ENCODE results near the gene ITPKC. TPM values are rescaled to one million over a fixed set of nuclear protein-coding genes. Genes with fewer than 3 reads are reported as not detected.

Gene ITPKC
- polyA plus RNA-seq, 1 of the 3 experiments (the other 2 are of a cell fraction): 6.3 TPM

GRCh38 chr19:40750058-40750873, 33.4 kb downstream of the ITPKC start, which contains the start of gene ACTMAP:
Gene ACTMAP, minus strand, starts transcription at chr19:40750477. Its CDS starts 674 bp downstream, at chr19:40749803.
- H2AFZ ChIP-seq (ENCODE audit: low read depth): peak within 1 kb of the TSS; percentile 75; the same call in 1 of the 2 replicates
- H3K79me2 ChIP-seq (ENCODE audit: insufficient read depth): peaks cover 56% of the 10 kb centered on the region
- ChIA-PET CTCF (interaction anchor here (1.1 to 3.0 kb wide), 3 partner anchors 13 to 87 kb away, joined by 3 to 18 read pairs (median 6); no protein-coding TSS in a partner anchor), POLR2A (interaction anchor here (0.6 to 1.5 kb wide), 7 partner anchors 28 to 519 kb away, joined by 3 to 20 read pairs (median 6); partner anchors contain the start of genes COQ8B, EGLN2, ITPKC and RAB4B)
- H3K27ac ChIP-seq (ENCODE audit: low read depth in 2 of 2, low read length in 1 of 2): peak within 1 kb of the TSS; percentile 81 to 88
- H3K4me3 ChIP-seq (ENCODE audit: low read depth in 2 of 2, low read length in 1 of 2): peak within 1 kb of the TSS; percentile 74 to 75
- no peaks in the 10 kb centered on the region for H3K9me3 ChIP-seq
- H3K4me2 ChIP-seq: peak within 1 kb of the TSS; percentile 90
- peaks cover 14 to 25% of the 10 kb centered on the region in 2 experiments; a peak in 2 of 4 replicates for H3K4me1 ChIP-seq (ENCODE audit: control insufficient read depth in 1 of 2, insufficient read depth in 2 of 2, low read depth in 1 of 2, low read length in 1 of 2)
- H3K9ac ChIP-seq: peak within 1 kb of the TSS; percentile 88
- H3K9me2 ChIP-seq: no peaks in the 10 kb centered on the region
- H3K27me3 ChIP-seq (ENCODE audit: insufficient read depth): no peaks in the 10 kb centered on the region
- TF ChIP-seq RFX5 (IDR thresholded peaks at IDR 0.05; ENCODE audit: low read length) (peak; percentile 99), ELF1 (IDR thresholded peaks at IDR 0.05) (peak; percentile 81), GATA2 (CRISPR knock-in tag; IDR thresholded peaks at IDR 0.05) (no peak), NRF1 (IDR thresholded peaks at IDR 0.05; ENCODE audit: low read depth, low read length) (no peak), EP300 (IDR thresholded peaks at IDR 0.05; ENCODE audit: borderline replicate concordance in 1 of 2, low read depth in 1 of 2, low read length in 1 of 2) (no peak), MEF2A (IDR thresholded peaks at IDR 0.05; ENCODE audit: borderline replicate concordance, low read depth) (no peak), YY1 (IDR thresholded peaks at IDR 0.05; ENCODE audit: low read depth) (peak; percentile 94), MXI1 (IDR thresholded peaks at IDR 0.05; ENCODE audit: low read depth, low read length) (peak; percentile 54), RXRA (IDR thresholded peaks at IDR 0.05; ENCODE audit: borderline replicate concordance, low read depth) (no peak; the same call in 1 of the 2 replicates), REST (IDR thresholded peaks at IDR 0.05; ENCODE audit: low read depth, low read length) (no peak), PBX3 (IDR thresholded peaks at IDR 0.05) (peak; percentile 45; the same call in 1 of the 2 replicates), GABPA (IDR thresholded peaks at IDR 0.05; ENCODE audit: low read depth) (peak; percentile 72), CHD2 (IDR thresholded peaks at IDR 0.05; ENCODE audit: low read length, partially characterized antibody) (peak; percentile 94), POLR2AphosphoS5 (IDR thresholded peaks at IDR 0.05; ENCODE audit: low read depth, low read length) (peak; percentile 85), TAF1 (IDR thresholded peaks at IDR 0.05; ENCODE audit: borderline replicate concordance, low read depth, low read length) (peak; percentile 83), JUND (IDR thresholded peaks at IDR 0.05) (no peak)
- TF ChIP-seq, protein P1, sequence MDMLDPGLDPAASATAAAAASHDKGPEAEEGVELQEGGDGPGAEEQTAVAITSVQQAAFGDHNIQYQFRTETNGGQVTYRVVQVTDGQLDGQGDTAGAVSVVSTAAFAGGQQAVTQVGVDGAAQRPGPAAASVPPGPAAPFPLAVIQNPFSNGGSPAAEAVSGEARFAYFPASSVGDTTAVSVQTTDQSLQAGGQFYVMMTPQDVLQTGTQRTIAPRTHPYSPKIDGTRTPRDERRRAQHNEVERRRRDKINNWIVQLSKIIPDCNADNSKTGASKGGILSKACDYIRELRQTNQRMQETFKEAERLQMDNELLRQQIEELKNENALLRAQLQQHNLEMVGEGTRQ (IDR thresholded peaks at IDR 0.05; ENCODE audit: borderline replicate concordance, low read depth, low read length): peak; percentile 96
- TF ChIP-seq, protein P2, sequence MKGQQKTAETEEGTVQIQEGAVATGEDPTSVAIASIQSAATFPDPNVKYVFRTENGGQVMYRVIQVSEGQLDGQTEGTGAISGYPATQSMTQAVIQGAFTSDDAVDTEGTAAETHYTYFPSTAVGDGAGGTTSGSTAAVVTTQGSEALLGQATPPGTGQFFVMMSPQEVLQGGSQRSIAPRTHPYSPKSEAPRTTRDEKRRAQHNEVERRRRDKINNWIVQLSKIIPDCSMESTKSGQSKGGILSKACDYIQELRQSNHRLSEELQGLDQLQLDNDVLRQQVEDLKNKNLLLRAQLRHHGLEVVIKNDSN (IDR thresholded peaks at IDR 0.05; ENCODE audit: borderline replicate concordance, low read depth): peak; percentile 98
- TF ChIP-seq, protein P3, sequence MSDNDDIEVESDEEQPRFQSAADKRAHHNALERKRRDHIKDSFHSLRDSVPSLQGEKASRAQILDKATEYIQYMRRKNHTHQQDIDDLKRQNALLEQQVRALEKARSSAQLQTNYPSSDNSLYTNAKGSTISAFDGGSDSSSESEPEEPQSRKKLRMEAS (IDR thresholded peaks at IDR 0.05; ENCODE audit: low read depth): peak; percentile 89
- TF ChIP-seq, protein P4, sequence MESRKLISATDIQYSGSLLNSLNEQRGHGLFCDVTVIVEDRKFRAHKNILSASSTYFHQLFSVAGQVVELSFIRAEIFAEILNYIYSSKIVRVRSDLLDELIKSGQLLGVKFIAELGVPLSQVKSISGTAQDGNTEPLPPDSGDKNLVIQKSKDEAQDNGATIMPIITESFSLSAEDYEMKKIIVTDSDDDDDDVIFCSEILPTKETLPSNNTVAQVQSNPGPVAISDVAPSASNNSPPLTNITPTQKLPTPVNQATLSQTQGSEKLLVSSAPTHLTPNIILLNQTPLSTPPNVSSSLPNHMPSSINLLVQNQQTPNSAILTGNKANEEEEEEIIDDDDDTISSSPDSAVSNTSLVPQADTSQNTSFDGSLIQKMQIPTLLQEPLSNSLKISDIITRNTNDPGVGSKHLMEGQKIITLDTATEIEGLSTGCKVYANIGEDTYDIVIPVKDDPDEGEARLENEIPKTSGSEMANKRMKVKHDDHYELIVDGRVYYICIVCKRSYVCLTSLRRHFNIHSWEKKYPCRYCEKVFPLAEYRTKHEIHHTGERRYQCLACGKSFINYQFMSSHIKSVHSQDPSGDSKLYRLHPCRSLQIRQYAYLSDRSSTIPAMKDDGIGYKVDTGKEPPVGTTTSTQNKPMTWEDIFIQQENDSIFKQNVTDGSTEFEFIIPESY (IDR thresholded peaks at IDR 0.05; ENCODE audit: borderline replicate concordance, low read depth): peak; percentile 85; the same call in 1 of the 2 replicates
- TF ChIP-seq, protein P5, sequence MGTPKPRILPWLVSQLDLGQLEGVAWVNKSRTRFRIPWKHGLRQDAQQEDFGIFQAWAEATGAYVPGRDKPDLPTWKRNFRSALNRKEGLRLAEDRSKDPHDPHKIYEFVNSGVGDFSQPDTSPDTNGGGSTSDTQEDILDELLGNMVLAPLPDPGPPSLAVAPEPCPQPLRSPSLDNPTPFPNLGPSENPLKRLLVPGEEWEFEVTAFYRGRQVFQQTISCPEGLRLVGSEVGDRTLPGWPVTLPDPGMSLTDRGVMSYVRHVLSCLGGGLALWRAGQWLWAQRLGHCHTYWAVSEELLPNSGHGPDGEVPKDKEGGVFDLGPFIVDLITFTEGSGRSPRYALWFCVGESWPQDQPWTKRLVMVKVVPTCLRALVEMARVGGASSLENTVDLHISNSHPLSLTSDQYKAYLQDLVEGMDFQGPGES (IDR thresholded peaks at IDR 0.05; ENCODE audit: low read depth, low read length): peak; percentile 66
- whole genome bisulfite sequencing (ENCODE audit: low lambda C conversion rate): under 1% methylated on average over 35 of the region's 43 CpGs
- peaks cover 14% of the 10 kb centered on the region for H4K20me1 ChIP-seq (ENCODE audit: insufficient read depth)
- no peaks in the 10 kb centered on the region for H3F3A ChIP-seq (replicated peaks; ENCODE audit: insufficient read depth)
- peaks cover 0 to 10% of the 10 kb centered on the region in 2 experiments for H3K36me3 ChIP-seq (replicated peaks in 1 of 2; ENCODE audit: control insufficient read depth in 1 of 2, insufficient read depth in 2 of 2, low read length in 1 of 2)
- DNase-seq: peak; percentile 96

Data from SK-N-SH (cell line).